Activated gamma-delta T cell treated with Interleukin-2 at 50 U/mL for 16 hours (primary cell): ENCODE data around the gene MAP7D1.
A peak's percentile ranks its signal among the peaks of the same experiment; 100 is the strongest.

Experiments used
- DNase-seq: peaks from one replicate; pipeline ENCODE4 v3.0.0-alpha.2; 2020

The MAP7D1 gene

GRCh38 chr1:36155408-36156328 is at the start of gene MAP7D1:
TSS of gene MAP7D1 (plus strand) at chr1:36156160. CDS start at chr1:36156418, 258 bp downstream.
- peak; percentile 82 for DNase-seq

DNA sequence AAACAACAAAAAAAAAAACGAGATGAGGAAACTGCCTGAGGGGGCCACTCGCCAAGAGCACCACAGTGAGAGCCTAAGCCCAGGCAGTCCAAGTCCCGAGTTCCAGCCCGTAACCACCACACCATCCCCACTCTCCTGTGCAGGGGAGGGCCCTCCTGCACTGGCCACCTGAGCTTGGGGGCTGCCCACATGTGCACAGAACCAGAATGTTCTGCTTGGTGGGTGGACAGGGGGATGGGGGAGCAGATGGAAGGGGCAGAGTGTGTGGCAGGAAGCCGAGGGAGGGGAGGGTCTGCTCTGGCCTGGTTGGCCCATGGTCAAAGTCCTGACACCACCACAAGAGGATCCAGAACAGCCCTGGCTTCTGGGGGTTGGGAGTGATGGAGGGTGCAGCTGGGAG is 49.7 kb upstream of the MAP7D1 start:
- DNase-seq, result no peak

DNA sequence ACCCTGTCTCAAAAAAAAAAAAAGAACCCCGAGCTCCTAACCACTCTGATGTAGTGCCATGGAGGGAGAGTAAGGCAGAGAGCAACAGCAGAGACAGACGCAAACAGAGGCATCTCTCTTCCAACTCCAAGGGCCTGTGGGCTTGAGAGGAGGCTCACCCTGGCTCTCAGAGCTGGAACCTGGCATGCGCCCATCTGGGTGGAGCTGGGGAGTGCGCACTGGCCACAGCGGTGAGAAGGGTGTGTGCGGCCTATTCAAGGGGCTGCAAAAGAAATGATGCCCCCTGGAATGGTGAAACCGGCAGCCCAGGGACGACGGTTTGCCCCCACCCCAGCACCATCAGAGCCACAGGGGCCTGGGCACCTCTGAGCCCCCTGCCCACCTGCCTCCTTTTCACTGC is 48.6 kb upstream of the MAP7D1 start:
- no peak for DNase-seq

- DNase-seq, result no peak
These were observed 47.6 kb upstream of the MAP7D1 start for GRCh38 chr1:36108314-36108713.

GRCh38 chr1:36109041-36109679 is 46.8 kb upstream of the MAP7D1 start:
- peak; percentile 59 for DNase-seq

DNA sequence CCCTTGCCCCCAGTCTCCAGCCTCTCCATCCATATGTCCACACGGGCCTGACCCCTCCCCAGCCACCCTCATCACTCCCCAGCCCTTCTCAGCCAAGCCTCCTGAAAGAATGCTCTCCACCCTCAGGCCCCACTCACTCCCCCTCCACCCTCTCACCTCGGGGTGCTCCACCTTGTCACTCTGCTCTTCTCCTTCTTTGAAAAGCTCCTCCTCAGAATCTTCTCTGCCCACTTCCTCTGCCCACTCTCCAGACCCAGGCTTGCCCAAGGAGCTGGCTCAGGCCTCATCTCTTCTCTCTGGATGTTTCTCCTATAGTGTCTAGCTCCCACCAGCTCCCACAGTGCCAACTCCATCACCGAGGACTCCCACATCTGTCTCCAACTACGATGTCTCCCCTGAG is 44.8 kb upstream of the MAP7D1 start:
- no peak for DNase-seq

GRCh38 chr1:36112823-36113222 is 43.1 kb upstream of the MAP7D1 start:
- DNase-seq, result no peak

- DNase-seq, result no peak
These were observed 41.6 kb upstream of the MAP7D1 start for GRCh38 chr1:36114371-36114770.

DNA sequence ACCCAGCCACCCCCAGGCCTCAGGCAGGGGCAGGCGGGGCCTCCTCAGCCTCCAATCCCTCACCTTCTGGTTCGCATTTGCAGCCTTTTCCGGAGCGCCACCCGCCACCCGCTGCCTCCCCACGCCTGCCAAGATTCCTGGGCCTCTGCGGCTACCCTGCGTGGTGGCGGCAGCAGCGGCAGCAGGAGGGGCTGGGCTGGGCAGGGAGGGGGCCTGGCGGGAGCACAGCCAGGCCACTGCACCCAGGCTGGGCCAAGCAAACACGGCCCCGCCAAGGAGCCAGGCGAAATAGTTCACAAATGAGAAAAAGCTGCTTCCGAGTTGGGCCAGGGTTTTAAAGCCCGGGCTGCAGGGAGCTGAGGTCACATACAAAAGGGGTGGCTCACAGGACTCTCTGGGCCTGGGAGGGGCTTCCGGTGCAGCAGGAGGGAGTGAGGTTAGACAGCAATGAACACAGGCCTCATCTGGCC is 40.7 kb upstream of the MAP7D1 start:
- no peak for DNase-seq

DNA sequence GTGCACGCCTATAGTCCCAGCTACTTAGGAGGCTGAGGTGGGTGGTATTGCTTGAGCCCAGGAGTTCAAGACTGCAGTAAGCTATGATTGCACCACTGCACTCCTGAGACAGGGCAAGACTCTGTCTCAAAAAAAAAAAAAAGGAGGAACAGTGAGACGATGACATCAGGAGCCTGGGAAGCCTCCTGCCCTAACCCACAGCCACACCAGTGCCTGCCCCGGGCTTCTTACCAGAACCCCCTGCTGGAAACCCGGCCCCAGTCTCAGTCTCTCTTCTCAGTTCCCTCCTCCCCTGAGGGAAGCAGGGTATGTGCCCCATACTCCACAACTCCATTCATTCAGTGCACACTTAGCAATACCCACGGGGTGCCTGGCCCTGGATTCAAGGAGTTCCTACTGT is 40.0 kb upstream of the MAP7D1 start:
- no peak for DNase-seq

GRCh38 chr1:36116901-36117300 is 39.1 kb upstream of the MAP7D1 start:
- no peak for DNase-seq

DNA sequence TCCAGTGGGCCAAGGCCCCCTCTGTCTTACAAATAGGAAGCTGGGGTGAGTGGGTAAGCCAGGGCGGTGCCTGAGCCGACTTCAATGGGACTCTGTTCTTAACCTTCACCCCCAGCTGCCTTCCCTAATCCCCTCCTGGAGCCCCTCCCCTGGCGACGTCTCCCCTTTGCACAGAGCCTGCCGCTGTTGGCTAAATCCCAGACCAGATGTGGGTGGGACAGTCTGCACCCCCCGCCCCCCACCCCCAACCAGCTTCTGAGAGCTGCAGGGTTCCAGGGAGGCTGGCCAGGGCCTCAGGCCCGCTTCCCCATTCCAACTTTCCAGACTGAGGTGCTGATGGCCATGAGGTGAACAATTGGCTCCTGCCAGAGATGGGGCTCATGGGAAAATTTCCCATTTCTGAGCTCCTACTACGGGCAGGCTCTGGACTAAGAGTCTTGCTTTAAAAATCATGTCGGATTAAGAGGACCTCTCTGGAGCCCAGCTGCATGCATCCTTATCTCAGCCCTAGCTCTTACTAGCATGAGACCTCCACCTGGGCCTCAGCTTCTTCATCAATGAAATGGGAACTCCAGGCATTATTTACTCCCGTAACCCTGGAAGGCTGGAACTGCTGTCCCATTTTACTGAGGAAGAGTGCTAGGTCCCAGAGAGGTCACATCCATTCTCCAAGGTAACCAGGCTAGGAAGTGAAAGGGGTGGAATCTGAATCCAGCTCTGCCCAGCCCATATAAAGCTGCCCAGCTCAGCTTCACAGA is 37.3 kb upstream of the MAP7D1 start:
- no peak for DNase-seq

GRCh38 chr1:36119456-36119855 is 36.5 kb upstream of the MAP7D1 start:
- no peak for DNase-seq

DNA sequence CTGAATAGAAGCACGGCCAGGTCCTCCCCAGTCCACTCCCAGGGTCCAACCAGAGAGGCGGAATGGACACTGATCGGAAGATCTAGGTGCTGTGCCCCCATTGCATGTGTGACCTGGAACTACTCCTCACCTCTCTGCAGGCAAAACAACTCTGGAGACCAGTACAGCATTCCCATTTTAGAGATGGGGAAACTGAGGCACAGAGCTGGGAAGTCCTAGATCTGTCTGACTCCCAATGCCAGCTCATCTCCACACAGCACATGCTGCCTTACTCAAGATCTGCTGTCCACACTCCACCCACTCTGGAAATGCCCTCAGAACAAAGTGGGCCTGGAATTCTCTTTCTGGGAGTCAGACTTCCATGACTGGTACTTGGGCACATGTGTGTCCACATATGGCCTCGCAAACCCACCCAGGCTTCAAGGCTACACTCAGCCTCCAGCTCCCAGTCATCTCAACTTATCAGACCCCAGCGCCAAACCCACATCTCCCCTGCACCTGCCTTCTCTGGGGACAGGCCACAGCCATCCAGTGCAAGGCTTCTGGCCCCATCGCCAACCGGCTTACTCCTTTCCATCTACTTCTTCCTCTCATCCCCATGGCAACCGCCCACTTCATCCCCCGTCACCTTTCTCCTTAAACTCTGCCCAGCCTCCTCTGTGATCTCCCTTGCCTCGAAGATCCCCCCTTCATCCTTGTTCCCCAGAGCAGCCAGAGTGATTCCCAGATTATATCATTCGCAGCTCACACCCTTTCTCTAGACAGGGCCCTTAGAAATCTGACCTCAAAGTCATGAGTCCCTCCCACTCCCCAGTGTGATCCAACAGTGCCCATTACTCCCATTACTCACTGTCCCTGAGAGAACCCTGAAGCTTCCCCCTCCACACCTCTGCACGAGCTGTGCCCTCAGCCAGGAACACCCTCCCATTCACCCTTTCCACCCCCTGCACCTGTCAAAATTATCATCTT is 33.6 kb upstream of the MAP7D1 start:
- no peak for DNase-seq

DNA sequence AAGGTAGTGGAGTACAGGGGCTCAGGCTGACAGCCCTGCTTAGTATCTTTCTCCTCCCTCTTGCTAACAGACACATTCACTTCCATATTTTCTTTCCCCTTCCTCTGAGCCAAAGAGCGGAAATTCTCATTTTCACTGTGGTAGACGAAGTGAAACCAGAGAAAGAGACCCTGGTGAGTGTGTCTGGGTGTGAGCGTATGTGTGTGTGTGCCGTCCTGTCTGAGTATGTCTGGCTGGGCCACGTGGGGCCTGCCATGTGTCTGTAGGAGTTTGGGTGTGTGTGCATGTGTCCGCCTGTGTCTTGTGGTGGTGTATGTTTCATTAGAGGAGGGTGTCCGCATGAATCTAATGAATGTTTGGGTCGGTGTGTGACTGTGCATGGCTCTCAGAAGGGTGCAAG is 32.6 kb upstream of the MAP7D1 start:
- no peak for DNase-seq

GRCh38 chr1:36124404-36125128 is 31.4 kb upstream of the MAP7D1 start:
- DNase-seq, result no peak

DNA sequence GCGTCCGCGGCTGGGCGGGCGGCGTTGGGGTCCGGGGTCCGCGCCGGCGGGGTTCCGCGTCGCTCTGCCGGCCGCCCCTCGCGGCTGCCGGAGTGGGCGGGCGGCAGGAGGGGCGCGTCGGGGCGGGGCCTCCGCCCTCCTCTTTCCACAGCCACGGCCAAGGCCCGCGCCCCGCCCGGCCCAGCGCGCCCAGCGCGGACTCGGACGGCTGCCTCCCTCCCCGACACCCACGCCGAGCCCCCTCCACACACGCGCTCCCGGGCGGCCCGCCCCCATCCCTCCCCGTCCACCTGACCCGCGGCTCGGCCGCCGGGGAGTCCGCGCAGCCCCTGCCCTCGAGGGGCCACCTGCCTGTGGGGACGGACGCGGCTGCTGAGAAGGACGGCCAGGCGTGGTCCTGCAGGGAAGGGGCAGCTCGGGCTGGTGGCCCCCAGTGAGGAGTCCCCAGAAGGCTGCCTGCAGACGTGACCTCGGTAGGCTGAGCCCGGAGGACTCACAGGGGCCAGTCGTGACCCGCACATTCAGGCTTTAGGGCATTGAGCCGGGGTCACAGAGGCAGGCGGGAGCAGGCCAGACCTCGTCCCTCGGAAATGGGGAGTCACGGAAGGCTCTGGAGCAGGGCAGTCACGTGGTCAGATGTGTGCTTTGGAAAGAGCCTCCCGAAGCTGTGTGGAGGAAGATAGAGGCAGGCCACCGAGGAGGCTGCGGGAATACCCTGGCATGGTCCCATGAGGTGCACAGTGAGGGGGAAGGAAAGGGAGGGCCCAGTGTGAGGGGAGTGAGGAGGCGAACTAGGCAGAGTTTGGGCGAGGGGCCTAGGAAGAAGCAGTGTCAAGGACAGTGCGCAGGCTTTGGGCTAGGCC is 30.6 kb upstream of the MAP7D1 start, which contains the start of gene COL8A2:
Gene COL8A2 (minus strand): TSS at position 94 of the 863 bp plus-strand sequence. CDS start 24,980 bp downstream, outside the sequence.
- DNase-seq, result no peak

GRCh38 chr1:36126005-36126716 is 29.8 kb upstream of the MAP7D1 start:
- DNase-seq, result no peak

GRCh38 chr1:36126797-36127500 is 29.0 kb upstream of the MAP7D1 start:
- no peak for DNase-seq
